ENCODE measurements around the gene PHC2. TPM values are rescaled to one million over a fixed set of nuclear protein-coding genes. Genes with fewer than 3 reads are reported as not detected.

PHC2 gene
- total and polyA plus RNA-seq, 3 donors from 2014 or later: 121 to 178 (median 130) TPM

DNA sequence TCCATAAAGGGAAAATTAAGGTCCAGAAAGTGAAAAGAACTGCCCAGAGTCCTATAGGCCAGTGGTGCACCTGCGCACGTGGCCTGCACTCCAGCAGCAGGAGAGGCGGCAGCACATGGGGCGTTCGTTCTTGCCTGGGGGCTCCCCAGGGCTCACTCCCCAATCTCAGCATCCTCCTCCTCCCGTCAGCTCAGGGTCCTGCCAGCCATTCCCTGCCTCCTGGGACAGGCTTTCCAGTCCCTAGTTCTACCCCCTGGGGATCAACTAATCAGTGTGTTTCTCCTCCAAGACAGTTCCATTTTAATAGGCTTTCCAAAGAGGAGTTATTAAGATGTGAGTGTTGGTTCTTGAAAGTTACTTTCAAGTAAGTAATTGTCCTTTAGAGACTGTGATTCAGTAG is 108.8 kb downstream of the PHC2 start:
- TF ChIP-seq CTCF (IDR thresholded peaks at IDR 0.05) (no peak), POLR2A (IDR thresholded peaks at IDR 0.05) (no peak)
- intact Hi-C loops (cut with DNase I; ENCODE audit: low total_unique reads): no loop called here
- no peak overlapping the region for H3K27ac ChIP-seq

DNA sequence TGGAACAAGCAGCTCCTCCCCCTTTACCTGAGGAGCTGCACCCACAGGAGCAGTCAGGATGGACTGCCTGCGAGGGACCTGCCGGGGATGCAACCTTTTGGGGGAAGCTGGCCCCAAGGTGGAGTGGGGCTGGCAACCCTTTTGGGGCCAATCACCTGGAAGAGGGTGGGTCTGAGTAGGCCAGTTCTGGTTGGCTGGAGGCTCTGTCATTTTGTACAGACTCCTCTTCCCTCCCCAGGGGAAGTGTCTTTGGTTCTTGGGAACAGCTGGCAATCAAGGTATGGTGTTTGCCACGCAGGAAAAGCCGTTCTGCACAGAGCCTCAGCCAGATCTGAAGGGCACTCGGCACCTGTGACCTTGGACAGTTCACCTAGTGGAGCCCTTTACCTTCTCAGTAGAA is 109.7 kb downstream of the PHC2 start:
- Histone ChIP-seq H3K4me1 (peaks cover 7% of the 10 kb centered on the region), H3K27ac (no peak overlapping the region), H3K4me3 (no peak overlapping the region), H3K9me3 (no peaks in the 10 kb centered on the region), H3K27me3 (no peaks in the 10 kb centered on the region), H3K36me3 (ENCODE audit: low read depth, missing control alignments) (no peaks in the 10 kb centered on the region)
- no peak for DNase-seq
- 84 to 90% methylated on average over 2 to 5 of the region's 5 CpGs for WGBS, 2 donors
- TF ChIP-seq POLR2A (IDR thresholded peaks at IDR 0.05) (no peak), CTCF (IDR thresholded peaks at IDR 0.05) (no peak)
- intact Hi-C loops (cut with DNase I; ENCODE audit: low total_unique reads): no loop called here

More for the DNA sequence above, 108.8 kb downstream of the PHC2 start:
- peaks cover 7% of the 10 kb centered on the region for H3K4me1 ChIP-seq
- H3K4me3 ChIP-seq: no peak overlapping the region
- H3K9me3 ChIP-seq: no peaks in the 10 kb centered on the region
- 79 to 94% methylated on average over 6 of the region's 6 CpGs for WGBS, 2 donors
- DNase-seq: no peak
- H3K27me3 ChIP-seq: no peaks in the 10 kb centered on the region
- no peaks in the 10 kb centered on the region for H3K36me3 ChIP-seq (ENCODE audit: low read depth, missing control alignments)

DNA sequence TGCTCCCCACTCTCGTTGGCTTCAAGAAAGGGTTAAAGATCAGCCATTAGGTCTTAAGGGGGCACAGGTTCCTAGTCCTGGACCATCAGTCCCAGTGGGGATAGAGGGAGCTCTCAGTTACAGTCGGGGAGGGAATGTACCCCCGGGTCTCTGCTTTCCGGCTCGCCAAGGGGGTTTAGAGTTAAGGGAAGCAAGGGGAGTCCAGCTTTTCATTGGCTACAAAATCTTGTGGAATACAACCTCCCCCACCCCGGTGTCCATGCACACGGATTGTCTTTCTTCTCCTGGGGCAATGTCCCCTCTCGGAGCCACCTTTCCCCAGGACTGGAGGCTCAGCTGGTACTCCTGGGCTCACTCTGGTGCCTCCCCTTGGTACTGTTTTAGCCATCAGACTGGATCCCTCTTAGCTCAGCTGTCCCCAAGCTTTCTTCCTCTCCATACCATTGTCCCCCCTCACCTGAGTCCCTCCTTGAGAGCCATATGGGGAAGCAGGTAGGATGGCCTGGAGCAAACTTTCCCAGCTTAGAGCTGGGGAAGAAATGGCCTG is 110.2 kb downstream of the PHC2 start, which contains the start of gene A3GALT2:
TSS of gene A3GALT2 (minus strand) at position 480 of the 547 bp plus-strand sequence. CDS start at position 480, 0 bp downstream.
- 79 to 86% methylated on average over 8 of the region's 8 CpGs for WGBS, 2 donors

DNA sequence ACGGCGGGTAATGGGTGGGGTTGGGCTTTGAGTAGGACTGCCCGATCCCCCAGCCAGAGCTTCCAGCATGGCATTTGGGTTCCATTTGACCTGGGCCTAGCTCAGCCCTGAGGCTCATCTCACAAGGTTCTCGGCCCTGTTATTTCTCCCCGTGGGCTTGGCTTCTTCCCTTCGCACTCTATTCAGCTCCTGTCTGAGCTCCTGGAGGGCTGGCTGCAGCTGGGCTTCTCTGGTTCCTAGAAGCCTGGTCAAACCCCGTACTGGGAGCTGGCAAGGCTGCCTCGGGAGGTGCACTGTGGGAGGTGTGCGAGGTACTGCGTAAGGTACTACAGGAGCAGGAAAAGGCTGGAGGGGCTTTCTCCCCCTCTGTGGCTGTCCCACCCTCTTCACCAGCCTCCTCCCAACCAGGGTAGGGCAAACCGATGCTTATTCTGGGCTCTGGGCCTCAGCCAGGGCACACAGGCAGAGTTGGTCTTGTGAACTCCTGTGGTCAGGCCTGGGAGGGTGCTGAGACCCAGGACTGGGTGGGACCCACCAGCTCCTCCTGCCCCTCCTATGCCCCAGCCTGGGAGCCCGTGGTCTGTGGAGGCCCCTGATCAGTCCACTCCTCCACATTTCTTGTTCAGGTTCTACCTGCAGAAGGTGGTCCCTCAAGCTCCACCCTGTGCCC is 110.8 kb downstream of the PHC2 start:
- no peaks in the 10 kb centered on the region for H3K9me3 ChIP-seq
- no peak overlapping the region for H3K4me3 ChIP-seq
- 81 to 89% methylated on average over 11 to 12 of the region's 12 CpGs for WGBS, 2 donors
- DNase-seq: no peak
- TF ChIP-seq CTCF (IDR thresholded peaks at IDR 0.05) (no peak), POLR2A (IDR thresholded peaks at IDR 0.05) (no peak)
- no peak overlapping the region for H3K27ac ChIP-seq
- H3K27me3 ChIP-seq: no peaks in the 10 kb centered on the region
- intact Hi-C loops (cut with DNase I; ENCODE audit: low total_unique reads): no loop called here
- H3K36me3 ChIP-seq (ENCODE audit: low read depth, missing control alignments): no peaks in the 10 kb centered on the region
- peaks cover 2% of the 10 kb centered on the region for H3K4me1 ChIP-seq

More for the DNA sequence above, 110.2 kb downstream of the PHC2 start, which contains the start of gene A3GALT2:
- Histone ChIP-seq H3K9me3 (no peaks in the 10 kb centered on the region), H3K27me3 (no peaks in the 10 kb centered on the region), H3K4me1 (peaks cover 7% of the 10 kb centered on the region), H3K4me3 (no peak within 1 kb of the TSS), H3K27ac (no peak within 1 kb of the TSS), H3K36me3 (ENCODE audit: low read depth, missing control alignments) (no peaks in the 10 kb centered on the region)
- TF ChIP-seq POLR2A (IDR thresholded peaks at IDR 0.05): no peak
- TF ChIP-seq CTCF (IDR thresholded peaks at IDR 0.05): no peak
- intact Hi-C loops (cut with DNase I; ENCODE audit: low total_unique reads): no loop called here
- no peak for DNase-seq
